Mesothelial cell of epicardium (in vitro differentiated cells): Measurements from ENCODE around the gene ADGRL3. TPM values are rescaled to one million over a fixed set of nuclear protein-coding genes. Genes with fewer than 3 reads are reported as not detected.
"Not testable (repeated sequence)": the region's sequence is repeated elsewhere in the genome, so short reads cannot be mapped to it uniquely, and the experiment has no call there.

Experiments
- DNase-seq, 2 experiments: peaks; one replicate each; pipeline ENCODE4 v3.0.0; 2021; ENCODE audit warnings: low spot score in 2 of 2; ENCODE audit not compliant: unreplicated experiment in 2 of 2
- H3K27ac Mint-ChIP-seq: 2 replicates; pipeline ENCODE4 v1.8.0; 2021; ENCODE audit warnings: mixed read lengths
- H3K27me3 Mint-ChIP-seq: 2 replicates; pipeline ENCODE4 v1.8.0; 2021; ENCODE audit warnings: low read depth, mixed read lengths
- H3K36me3 Mint-ChIP-seq: 2 replicates; pipeline ENCODE4 v1.8.0; 2021; ENCODE audit warnings: mixed read lengths
- H3K4me1 Mint-ChIP-seq: 2 replicates; pipeline ENCODE4 v1.8.0; 2021; ENCODE audit warnings: mixed read lengths
- H3K4me3 Mint-ChIP-seq: 2 replicates; pipeline ENCODE4 v1.8.0; 2021; ENCODE audit warnings: mild to moderate bottlenecking, moderate library complexity, mixed read lengths
- H3K9me3 Mint-ChIP-seq: 2 replicates; pipeline ENCODE4 v1.8.0; 2021; ENCODE audit warnings: mixed read lengths
- CTCF ChIP-seq: fragments of 200-600 bp; sonication (generic); IDR thresholded peaks from one replicate; pipeline ENCODE4 v1.5.0; 2021; ENCODE audit warnings: antibody characterized with exemption; ENCODE audit not compliant: unreplicated experiment
- total RNA-seq: library from RNA; stranded (reverse); gene quantifications from 3 replicates; pipeline ENCODE4 v1.2.1, GENCODE V29; 2021

Gene ADGRL3
- total RNA-seq, 1 donor from 2014 or later = 68.3 TPM

DNA sequence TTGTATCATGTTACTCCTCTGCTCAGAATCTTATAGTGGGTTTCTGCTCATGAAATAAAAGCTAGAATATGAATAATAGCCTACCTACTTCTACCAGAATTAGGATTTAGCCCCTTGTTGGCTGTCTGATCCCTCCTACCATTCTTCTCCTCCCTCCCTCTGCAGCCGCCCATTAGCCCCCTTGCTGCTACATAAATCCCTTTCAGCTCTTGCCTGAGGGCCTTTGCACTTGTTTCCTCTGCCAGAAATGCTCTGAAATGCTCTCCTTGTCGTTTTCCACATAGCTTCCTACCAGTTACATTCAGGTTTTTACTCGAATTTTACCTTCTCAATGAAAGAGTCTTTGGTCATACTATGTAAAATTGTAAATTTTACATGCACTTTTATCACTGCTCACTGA, 159.2 kb downstream of the ADGRL3 start:
- Mint-ChIP-seq H3K4me1 (peaks cover 2% of the 10 kb centered on the region), H3K27ac (peak overlapping the region; percentile 40), H3K9me3 (peaks cover 11% of the 10 kb centered on the region), H3K27me3 (no peaks in the 10 kb centered on the region), H3K36me3 (peaks cover 10% of the 10 kb centered on the region), H3K4me3 (no peak overlapping the region)
- DNase-seq = no peak
- TF ChIP-seq CTCF = no peak

GRCh38 chr4:61372817-61373216, 172.7 kb downstream of the ADGRL3 start:
- Mint-ChIP-seq H3K9me3 (peaks cover 14% of the 10 kb centered on the region), H3K4me1 (peaks cover 15% of the 10 kb centered on the region), H3K36me3 (peaks cover 15% of the 10 kb centered on the region)
- DNase-seq, H3K27ac Mint-ChIP-seq, H3K27me3 Mint-ChIP-seq, H3K4me3 Mint-ChIP-seq: not testable (repeated sequence)

- Mint-ChIP-seq H3K27ac (peak overlapping the region; percentile 81), H3K27me3 (no peaks in the 10 kb centered on the region), H3K9me3 (peaks cover 20% of the 10 kb centered on the region), H3K4me3 (no peak overlapping the region), H3K36me3 (peaks cover 19% of the 10 kb centered on the region), H3K4me1 (peaks cover 15% of the 10 kb centered on the region)
- DNase-seq = no peak
- TF ChIP-seq CTCF = no peak
Observed at GRCh38 chr4:61373901-61374440, 173.8 kb downstream of the ADGRL3 start.

DNA sequence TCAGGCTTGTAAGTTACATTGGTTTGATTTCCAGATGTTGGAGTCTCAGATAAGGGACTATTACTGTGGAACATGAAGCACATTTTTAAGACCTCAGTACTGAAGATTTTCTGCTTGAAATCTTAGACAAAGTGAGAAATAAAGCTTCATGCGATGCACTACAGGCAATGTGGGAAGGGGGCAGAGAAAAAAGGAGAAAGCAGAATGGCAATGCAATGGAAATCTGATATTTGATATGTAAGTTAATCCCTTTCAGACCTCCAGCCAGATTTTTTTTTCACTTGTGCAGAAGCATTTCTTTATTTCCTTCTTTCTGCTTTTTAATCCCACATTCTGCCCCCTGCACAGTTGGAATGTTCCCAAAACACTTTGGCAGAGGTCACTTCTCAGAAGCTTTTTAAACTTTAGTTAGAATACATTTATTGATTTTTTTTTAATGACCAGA, 174.3 kb downstream of the ADGRL3 start:
- no peaks in the 10 kb centered on the region for H3K27me3 Mint-ChIP-seq
- TF ChIP-seq CTCF = no peak
- peaks cover 20% of the 10 kb centered on the region for H3K36me3 Mint-ChIP-seq
- DNase-seq = no peak
- H3K27ac Mint-ChIP-seq = peak overlapping the region; percentile 81
- H3K9me3 Mint-ChIP-seq = peaks cover 21% of the 10 kb centered on the region
- H3K4me3 Mint-ChIP-seq = no peak overlapping the region
- H3K4me1 Mint-ChIP-seq = peaks cover 15% of the 10 kb centered on the region

GRCh38 chr4:61375301-61375700, 175.2 kb downstream of the ADGRL3 start:
- no peak for DNase-seq
- Mint-ChIP-seq H3K9me3 (peaks cover 21% of the 10 kb centered on the region), H3K27ac (no peak overlapping the region), H3K36me3 (peaks cover 20% of the 10 kb centered on the region), H3K4me1 (peaks cover 15% of the 10 kb centered on the region), H3K27me3 (no peaks in the 10 kb centered on the region), H3K4me3 (no peak overlapping the region)
- no peak for TF ChIP-seq CTCF

- H3K4me1 Mint-ChIP-seq = peaks cover 15% of the 10 kb centered on the region
- DNase-seq = no peak
- H3K4me3 Mint-ChIP-seq = no peak overlapping the region
- no peaks in the 10 kb centered on the region for H3K27me3 Mint-ChIP-seq
- no peak for TF ChIP-seq CTCF
- peaks cover 20% of the 10 kb centered on the region for H3K36me3 Mint-ChIP-seq
- peaks cover 21% of the 10 kb centered on the region for H3K9me3 Mint-ChIP-seq
- H3K27ac Mint-ChIP-seq = no peak overlapping the region
Observed at GRCh38 chr4:61376301-61376700, 176.2 kb downstream of the ADGRL3 start.
